Right hindlimb (tissue), 1 donor: ENCODE data around the gene PRSS53.

Experiments
- DNase-seq: peaks from one replicate; pipeline ENCODE4 v3.0.0-alpha.2; 2018

Gene PRSS53

DNA sequence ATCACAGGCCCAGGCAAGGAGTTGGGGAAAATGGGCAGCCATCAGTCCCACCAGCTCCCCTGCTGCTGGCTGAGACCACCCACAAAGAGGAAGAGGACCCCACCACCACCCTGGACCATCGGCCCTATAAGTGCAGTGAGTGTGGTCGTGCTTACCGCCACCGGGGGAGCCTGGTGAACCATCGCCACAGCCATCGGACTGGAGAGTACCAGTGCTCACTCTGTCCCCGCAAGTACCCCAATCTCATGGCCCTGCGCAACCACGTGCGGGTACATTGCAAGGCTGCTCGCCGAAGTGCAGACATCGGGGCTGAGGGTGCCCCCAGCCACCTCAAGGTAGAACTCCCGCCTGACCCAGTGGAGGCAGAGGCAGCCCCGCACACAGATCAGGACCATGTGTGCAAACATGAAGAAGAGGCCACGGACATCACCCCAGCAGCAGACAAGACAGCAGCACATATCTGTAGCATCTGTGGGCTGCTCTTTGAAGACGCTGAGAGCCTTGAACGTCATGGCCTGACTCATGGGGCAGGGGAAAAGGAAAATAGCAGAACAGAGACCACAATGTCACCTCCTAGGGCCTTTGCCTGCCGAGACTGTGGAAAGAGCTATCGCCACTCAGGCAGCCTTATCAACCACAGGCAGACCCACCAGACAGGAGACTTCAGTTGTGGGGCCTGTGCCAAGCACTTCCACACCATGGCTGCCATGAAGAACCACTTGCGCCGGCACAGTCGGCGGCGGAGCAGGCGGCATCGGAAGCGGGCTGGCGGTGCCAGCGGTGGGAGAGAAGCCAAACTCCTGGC, 10.9 kb downstream of the PRSS53 start:
- no peak for DNase-seq

DNA sequence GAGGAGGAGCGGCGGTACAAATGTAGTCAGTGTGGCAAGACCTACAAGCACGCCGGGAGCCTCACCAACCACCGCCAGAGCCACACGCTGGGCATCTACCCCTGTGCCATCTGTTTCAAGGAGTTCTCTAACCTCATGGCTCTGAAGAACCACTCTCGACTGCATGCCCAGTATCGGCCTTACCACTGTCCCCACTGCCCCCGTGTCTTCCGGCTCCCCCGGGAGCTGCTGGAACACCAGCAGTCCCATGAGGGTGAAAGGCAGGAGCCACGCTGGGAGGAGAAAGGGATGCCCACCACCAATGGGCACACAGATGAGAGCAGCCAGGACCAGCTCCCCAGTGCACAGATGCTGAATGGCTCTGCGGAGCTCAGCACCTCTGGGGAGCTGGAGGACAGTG, 11.7 kb downstream of the PRSS53 start:
- no peak for DNase-seq

GRCh38 chr16:31076319-31076718, 12.4 kb downstream of the PRSS53 start:
- DNase-seq: no peak

DNA sequence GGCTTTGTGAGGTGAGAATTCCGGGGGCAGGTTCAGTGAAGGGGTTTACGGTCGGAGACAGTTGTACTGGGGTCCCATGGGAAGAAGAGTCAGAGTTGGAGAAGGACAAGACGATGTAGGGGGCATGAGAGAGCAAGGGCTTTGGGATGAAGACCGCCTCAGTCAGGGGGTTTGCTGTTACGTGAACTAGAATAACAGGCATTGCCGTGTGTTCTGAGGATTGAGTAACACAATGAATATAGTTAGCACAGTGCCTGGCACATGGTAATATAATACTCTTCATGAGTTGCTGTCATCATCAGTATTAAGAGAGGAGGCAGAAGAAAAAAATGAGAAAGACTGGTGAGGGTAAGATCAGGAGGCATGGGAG, 13.9 kb downstream of the PRSS53 start:
- DNase-seq: no peak

DNA sequence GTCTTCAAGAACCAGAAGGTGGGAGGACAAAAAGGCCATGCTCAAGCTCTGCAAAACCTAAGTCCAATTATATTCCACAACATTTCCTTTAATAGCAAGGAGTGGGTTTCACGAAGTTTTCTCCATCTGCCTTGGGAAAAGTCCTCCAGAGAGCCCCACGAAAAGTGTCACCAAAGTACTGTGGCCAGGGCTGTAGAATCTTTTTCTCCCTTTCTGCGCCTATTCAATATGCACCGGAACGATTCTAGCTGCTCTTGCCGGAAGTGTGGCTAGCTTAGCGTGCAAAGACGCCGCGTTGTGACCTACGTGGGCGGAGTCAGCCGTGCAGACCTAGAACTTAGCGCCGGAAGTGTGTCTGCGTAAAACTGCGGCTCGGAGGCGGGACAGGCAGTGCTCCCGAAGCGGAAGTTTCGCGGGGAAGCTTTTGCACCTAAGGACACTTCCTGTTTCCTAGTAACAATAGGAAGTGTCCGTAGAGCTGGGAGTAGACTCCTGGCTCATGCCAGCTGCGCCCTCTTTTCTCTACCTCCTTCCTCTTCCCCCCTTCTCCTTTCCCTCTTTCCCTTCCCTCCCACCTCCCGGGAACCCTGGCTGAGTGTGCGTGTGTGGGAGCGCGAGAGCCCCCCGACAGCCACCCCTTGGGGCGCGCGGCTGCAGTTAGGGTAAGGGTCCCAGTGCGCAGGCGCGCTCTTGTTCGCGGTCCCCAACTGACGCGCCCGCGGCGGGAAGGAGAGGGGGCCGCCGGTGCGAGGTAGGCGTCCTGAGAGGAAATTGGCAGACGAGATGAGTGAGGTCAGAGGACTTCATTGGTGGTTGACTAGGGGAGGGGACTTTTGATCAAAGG, 14.6 kb downstream of the PRSS53 start, which contains the start of the genes ZNF646 and ZNF668:
TSS of gene ZNF646 (plus strand) at position 453 of the 844 bp plus-strand sequence. CDS start 1,903 bp downstream, outside the sequence.
TSS of gene ZNF668 (minus strand) at position 271 of the 844 bp plus-strand sequence. CDS start 9,781 bp downstream, outside the sequence.
- peak; percentile 99 for DNase-seq

DNA sequence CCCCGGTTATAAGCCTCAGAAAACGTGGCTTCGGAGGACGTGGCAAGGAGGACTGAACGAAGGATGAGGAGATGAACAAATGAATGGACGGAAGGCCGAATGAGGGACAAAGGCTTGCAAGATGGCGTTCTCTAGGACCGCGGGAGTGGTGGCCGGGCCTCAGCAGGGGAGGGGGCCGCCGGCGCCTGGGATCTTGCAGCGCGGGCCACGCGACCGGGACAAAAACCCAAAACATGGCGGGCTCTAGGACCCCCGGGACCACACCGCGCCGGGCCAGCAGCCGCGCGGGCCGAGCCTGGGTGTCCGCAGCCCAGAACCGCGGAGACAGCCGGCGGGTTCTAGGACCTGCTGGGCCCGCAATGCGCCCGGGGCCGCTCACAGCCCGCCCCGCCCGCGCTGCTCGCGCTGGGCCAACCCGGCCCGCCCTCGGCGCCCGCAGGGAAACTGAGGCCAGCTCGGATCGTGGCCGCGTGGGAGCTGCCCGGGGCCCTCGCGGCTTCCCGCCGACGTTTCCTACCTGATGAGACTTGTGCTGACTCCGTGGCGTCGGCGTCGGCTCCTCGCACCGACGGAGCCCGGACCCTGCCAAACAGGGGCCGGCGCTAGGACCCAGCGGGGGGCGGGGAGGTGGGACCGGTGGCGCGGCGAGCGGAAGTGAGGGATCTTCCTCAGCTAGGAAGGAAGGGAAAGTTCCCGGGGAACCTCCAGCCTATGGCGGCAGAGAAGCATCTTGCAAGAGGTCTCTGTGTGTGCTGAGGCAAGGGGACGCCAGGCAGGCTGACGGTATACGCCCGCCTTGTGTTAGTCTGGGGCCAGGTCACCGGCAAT, 15.4 kb downstream of the PRSS53 start:
- DNase-seq: peak; percentile 95

GRCh38 chr16:31072540-31073141, 16.1 kb downstream of the PRSS53 start:
- DNase-seq: peak; percentile 58

DNA sequence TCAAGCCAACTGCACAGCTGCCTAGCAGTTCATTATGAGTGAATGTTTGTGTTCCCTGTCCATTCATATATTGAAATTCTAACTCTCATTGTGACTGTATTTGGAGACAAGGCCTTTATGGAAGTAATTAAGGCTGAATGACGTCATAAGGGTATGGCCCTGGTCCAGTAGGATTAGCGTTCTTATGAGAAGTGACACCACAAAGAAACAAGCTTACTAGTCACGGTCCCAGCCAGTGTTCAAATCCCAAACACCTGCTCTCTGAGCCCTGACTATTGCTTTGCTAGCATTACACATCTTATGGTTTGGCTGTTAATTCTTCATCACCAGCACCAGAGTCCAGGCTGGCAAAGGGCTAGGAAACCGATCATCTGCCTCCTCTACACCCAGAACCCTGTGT, 16.9 kb downstream of the PRSS53 start:
- DNase-seq: peak; percentile 69

- no peak for DNase-seq
Measured at GRCh38 chr16:31067342-31067741, 21.4 kb downstream of the PRSS53 start.

DNA sequence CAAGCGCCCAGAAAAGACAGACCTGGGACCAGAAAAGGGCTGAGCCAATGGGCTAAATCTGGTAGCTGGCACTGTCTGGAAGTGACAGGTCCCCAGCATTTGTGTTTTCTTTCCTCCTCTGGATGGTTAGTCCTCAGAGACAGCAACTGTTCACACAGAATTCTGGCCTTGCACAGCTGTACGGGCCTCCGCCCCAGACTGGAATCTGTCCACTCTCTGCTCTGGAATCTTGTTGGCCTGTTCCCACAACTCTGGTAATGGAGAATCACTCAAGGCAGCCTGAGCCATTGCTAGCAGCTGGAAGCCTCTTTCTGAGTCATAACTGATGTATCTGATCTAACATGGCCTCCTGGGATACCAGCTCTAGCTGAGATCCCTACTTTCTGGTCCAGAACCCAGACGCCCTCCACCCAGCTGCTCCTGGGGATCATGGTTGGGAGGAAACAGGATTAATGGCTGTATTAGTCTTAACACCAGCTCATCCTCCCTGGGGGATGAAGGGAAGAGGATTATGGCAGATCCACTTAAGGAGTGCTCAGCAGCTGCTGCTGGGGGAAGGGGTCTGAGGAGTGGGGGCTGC, 23.8 kb downstream of the PRSS53 start:
- DNase-seq: peak; percentile 93

DNA sequence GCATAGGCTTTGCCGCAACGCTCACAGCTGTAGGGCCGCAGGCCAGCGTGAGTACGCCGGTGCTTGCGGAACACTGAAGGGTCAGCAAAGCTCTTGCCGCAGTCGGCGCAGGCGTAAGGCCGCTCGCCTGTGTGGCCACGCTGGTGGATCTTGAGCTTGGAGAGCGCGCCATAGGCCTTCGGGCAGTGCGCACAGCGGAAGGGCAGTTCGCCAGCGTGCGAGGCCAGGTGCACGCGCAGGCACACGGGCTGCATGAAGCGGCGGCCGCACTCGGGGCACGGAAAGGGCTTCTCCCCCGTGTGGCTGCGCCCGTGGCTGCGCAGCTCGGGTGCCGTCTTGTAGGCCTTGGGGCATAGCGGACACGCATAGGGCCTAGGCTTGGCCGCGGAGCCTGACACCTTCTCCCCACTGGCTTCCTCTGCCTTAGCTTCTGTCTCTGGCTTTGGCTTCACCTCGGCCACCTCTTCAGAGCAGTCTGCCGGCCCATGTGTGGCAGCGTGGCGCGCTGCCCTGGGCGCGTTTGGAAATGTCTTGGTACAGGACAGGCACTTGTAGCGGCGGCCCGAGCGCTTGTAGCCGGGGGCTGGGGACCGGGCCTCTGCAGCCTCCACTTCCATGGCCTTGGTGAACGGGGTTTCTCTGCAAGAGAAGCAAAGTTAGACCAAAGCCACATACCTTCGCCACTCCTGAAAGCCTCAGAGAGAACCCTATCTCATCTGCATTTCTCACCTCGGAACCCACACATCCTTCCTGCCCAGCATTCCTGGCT, 24.7 kb downstream of the PRSS53 start:
- no peak for DNase-seq

DNA sequence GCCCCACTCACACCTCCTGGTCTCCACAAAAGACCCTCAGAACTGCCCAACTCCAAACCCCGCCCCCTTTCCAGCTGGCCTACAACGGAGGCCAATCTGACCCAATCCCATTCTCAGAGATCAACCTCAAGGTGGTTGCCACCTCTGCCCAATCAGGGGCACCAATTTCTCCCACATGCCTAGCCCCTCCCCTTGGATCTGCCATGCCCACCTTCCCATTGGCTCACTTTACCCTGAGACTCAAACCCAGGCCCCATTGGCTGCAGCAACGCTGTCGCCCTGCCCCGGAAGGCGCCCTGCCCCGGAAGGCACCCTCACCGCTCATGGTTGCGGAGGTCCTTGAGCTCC, 25.3 kb downstream of the PRSS53 start:
- DNase-seq: no peak

GRCh38 chr16:31061813-31062440, 26.8 kb downstream of the PRSS53 start:
- DNase-seq: no peak

GRCh38 chr16:31061126-31061812, 27.5 kb downstream of the PRSS53 start:
- no peak for DNase-seq

DNA sequence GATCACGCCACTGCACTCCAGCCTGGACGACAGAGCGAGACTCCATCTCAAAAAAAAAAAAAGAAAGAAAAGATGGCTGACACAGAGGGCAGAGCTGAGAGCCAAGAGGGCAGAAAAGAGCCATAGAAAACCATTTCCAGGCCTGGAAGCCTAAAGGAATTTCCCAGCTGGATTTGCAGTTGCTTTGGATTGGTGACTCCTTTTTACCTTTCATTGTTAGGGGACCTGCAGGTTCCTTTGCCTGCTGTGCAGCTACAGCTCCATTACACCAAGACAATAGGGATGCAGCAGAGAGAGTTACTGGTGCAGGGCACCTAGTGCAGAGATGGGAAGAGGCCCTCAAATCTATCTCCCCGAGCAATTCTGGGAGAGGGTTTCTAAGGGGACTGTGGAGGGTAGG, 33.1 kb downstream of the PRSS53 start:
- no peak for DNase-seq

DNA sequence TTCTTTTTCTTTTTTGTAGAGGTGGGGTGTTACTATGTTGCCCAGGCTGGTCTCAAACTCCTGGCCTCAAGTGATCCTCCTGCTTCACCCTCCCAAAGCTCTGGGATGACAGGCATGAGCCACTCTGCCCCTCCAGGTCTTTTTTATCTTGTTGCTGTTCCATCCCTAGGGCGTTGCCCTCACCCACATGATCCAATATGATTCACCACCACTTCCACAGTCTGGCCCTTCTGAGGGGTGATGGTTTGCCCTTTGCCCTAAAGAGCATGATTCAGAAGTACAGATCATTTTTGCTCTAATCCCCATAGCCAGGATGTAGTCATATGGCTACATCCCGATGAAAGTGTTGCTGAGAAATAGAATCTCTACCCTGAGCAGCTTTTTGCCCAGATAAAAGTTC, 36.6 kb downstream of the PRSS53 start:
- DNase-seq: no peak

DNA sequence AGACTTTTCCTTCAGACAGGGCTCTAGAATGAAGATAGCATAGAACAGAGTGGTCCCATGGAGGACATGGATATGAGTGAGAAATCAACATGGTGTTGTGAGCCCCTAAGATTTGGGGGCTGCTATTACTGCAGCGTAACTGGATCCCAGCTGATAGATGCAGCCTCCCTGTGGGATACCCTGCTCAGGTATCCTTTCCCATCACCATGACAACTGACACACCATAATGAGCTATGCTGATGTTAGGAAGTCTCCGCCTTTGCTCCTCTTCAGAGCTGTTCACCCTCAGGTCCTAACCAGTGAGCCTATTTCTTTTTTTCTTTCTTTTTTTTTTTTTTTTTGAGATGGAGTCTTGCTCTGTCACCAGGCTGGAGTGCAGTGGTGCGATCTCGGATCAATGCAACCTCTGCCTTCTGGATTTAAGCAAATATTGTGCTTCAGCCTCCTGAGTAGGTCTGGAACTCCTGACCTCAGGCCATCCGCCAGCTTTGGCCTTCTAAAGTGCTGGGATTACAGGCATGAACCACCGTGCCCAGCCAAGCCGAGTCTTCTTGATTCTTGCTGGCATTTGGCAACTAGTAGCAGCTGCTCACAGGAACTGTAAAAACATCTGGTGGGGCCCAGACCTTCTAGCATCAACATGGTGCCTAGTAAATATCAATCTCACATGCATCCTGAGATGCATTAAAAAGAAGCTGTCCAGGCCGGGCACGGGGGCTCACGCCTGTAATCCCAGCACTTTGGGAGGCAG, 38.3 kb downstream of the PRSS53 start:
- no peak for DNase-seq

DNA sequence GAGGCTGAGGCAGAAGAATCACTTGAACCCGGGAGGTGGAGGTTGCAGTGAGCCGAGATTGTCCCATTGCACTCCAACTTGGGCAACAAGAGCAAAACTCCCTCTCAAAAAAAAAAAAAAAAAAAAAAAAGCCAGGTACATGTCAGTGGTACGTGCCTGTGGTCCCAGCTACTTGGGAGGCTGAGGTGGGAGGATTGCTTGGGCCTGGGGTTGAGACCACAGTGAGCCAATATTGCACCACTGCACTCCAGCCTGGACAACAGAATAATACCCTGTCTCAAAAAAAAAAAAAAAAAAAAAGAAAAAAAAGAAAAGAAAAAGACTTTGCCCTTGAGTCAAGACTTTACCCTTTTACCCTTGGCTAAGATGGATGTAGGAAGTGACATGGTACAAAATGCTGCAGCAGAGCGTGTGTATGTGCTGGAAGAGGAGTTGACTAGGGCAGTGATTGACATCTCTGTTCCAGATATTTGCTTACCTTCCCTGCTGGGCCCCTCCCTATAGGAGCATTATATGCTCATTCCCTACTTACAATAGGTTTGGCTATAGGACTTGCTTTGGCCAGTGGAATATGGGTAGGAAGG, 44.8 kb downstream of the PRSS53 start:
- no peak for DNase-seq

- DNase-seq: no peak
Measured at GRCh38 chr16:31043352-31043751, 45.4 kb downstream of the PRSS53 start.
